ENCODE measurements around the gene CLSTN2.

Gene CLSTN2

GRCh38 chr3:140089403-140090072, 154.6 kb downstream of the CLSTN2 start:
- no peak for DNase-seq (ENCODE audit: low read depth, low spot score)
- H3K4me3 ChIP-seq (ENCODE audit: low read depth, low read length): no peak overlapping the region
- no peak for TF ChIP-seq CTCF (IDR thresholded peaks at IDR 0.05; ENCODE audit: low read depth, low read length)
- in situ Hi-C loops (cut with HindIII; ENCODE audit: low sequenced_read_pairs): no loop called here

- TF ChIP-seq CTCF (IDR thresholded peaks at IDR 0.05; ENCODE audit: low read depth, low read length): no peak
- in situ Hi-C loops (cut with HindIII; ENCODE audit: low sequenced_read_pairs): no loop called here
- peak; percentile 22 for DNase-seq (ENCODE audit: low read depth, low spot score)
- no peak overlapping the region for H3K4me3 ChIP-seq (ENCODE audit: low read depth, low read length)
Observed at GRCh38 chr3:140091143-140091542, 156.2 kb downstream of the CLSTN2 start.

GRCh38 chr3:140092848-140093536, 158.0 kb downstream of the CLSTN2 start:
- in situ Hi-C loops (cut with HindIII; ENCODE audit: low sequenced_read_pairs): no loop called here
- no peak for DNase-seq (ENCODE audit: low read depth, low spot score)
- TF ChIP-seq CTCF (IDR thresholded peaks at IDR 0.05; ENCODE audit: low read depth, low read length): no peak

GRCh38 chr3:140093742-140094141, 158.8 kb downstream of the CLSTN2 start:
- no peak overlapping the region for H3K4me3 ChIP-seq (ENCODE audit: low read depth, low read length)
- DNase-seq (ENCODE audit: low read depth, low spot score): peak; percentile 78
- in situ Hi-C loops (cut with HindIII; ENCODE audit: low sequenced_read_pairs): no loop called here
- no peak for TF ChIP-seq CTCF (IDR thresholded peaks at IDR 0.05; ENCODE audit: low read depth, low read length)

More at GRCh38 chr3:140092848-140093536, 158.0 kb downstream of the CLSTN2 start:
- H3K4me3 ChIP-seq (ENCODE audit: low read depth, low read length): no peak overlapping the region

- no peak overlapping the region for H3K4me3 ChIP-seq (ENCODE audit: low read depth, low read length)
- DNase-seq (ENCODE audit: low read depth, low spot score): no peak
- in situ Hi-C loops (cut with HindIII; ENCODE audit: low sequenced_read_pairs): no loop called here
- TF ChIP-seq CTCF (IDR thresholded peaks at IDR 0.05; ENCODE audit: low read depth, low read length): no peak
Observed at GRCh38 chr3:140094487-140094886, 159.5 kb downstream of the CLSTN2 start.

- TF ChIP-seq CTCF (IDR thresholded peaks at IDR 0.05; ENCODE audit: low read depth, low read length): no peak
- no peak overlapping the region for H3K4me3 ChIP-seq (ENCODE audit: low read depth, low read length)
- DNase-seq (ENCODE audit: low read depth, low spot score): no peak
- in situ Hi-C loops (cut with HindIII; ENCODE audit: low sequenced_read_pairs): no loop called here
Observed at GRCh38 chr3:140096037-140096436, 161.1 kb downstream of the CLSTN2 start.

Measured in astrocyte of the spinal cord (primary cell).